ENCODE results near the gene LRRC28.

- TF ChIP-seq CTCF (IDR thresholded peaks at IDR 0.05) (no peak), REST (IDR thresholded peaks at IDR 0.05; ENCODE audit: insufficient read depth in 1 of 2, low read depth in 2 of 2, low read length in 1 of 2) (no peak), POLR2AphosphoS5 (IDR thresholded peaks at IDR 0.05; ENCODE audit: low read depth, low read length) (no peak), TCF7L2 (IDR thresholded peaks at IDR 0.05; ENCODE audit: low read depth, low read length) (no peak), SIN3A (IDR thresholded peaks at IDR 0.05; ENCODE audit: borderline replicate concordance, insufficient read depth, low read depth, low read length) (no peak)
These were observed 38.9 kb upstream of the LRRC28 start for GRCh38 chr15:99212406-99212805.
